HL-60 (cell line): ENCODE results near the gene CDKN2AIPNL.

ENCODE experiments used
- GABPA ChIP-seq: IDR thresholded peaks from 2 replicates; pipeline ENCODE4 v1.6.1; 2012; ENCODE audit warnings: low read depth
- POLR2AphosphoS5 ChIP-seq: IDR thresholded peaks from 2 replicates; pipeline ENCODE4 v1.6.1; 2012; ENCODE audit warnings: low read depth
- SPI1 ChIP-seq: IDR thresholded peaks from 2 replicates; pipeline ENCODE4 v1.6.1; 2012; ENCODE audit warnings: low read depth, mild to moderate bottlenecking, borderline replicate concordance
- TF ChIP-seq, protein P1 (sequence below): IDR thresholded peaks from one replicate; pipeline ENCODE4 v1.5.1; 2011; ENCODE audit warnings: low read length, control low read depth, inconsistent platforms; ENCODE audit not compliant: insufficient read depth
- TF ChIP-seq, protein P2 (sequence below): IDR thresholded peaks from 2 replicates; pipeline ENCODE4 v1.6.1; 2012; ENCODE audit warnings: low read depth; ENCODE audit not compliant: insufficient replicate concordance

DNA sequence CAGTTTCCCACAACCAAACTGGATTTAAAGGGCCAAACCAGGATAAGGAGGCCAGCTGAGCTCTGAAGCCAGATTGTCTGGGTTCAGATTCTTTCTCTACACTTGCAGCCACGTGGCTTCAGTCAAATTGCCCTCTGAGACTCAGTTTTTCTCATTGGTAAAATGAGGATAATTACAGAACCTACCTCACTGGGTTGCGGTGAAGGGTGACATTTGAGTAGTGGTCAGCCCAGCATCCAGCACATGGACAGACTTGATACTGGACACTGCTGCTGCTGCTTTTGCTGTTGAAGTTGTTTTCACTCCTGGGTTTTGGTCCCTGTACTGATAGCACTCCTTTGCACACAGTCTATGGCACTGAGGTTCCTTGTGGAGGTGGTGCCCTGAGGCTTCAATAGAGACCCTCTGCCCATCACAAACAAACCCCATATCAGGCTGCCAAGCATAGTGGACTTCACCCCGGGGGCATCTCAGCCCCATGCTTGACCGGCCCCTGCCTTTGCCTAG, 25.7 kb upstream of the CDKN2AIPNL start:
- TF ChIP-seq, protein P1, sequence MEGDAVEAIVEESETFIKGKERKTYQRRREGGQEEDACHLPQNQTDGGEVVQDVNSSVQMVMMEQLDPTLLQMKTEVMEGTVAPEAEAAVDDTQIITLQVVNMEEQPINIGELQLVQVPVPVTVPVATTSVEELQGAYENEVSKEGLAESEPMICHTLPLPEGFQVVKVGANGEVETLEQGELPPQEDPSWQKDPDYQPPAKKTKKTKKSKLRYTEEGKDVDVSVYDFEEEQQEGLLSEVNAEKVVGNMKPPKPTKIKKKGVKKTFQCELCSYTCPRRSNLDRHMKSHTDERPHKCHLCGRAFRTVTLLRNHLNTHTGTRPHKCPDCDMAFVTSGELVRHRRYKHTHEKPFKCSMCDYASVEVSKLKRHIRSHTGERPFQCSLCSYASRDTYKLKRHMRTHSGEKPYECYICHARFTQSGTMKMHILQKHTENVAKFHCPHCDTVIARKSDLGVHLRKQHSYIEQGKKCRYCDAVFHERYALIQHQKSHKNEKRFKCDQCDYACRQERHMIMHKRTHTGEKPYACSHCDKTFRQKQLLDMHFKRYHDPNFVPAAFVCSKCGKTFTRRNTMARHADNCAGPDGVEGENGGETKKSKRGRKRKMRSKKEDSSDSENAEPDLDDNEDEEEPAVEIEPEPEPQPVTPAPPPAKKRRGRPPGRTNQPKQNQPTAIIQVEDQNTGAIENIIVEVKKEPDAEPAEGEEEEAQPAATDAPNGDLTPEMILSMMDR, result no peak
- TF ChIP-seq POLR2AphosphoS5 (no peak), GABPA (no peak), SPI1 (no peak)
- TF ChIP-seq, protein P2, sequence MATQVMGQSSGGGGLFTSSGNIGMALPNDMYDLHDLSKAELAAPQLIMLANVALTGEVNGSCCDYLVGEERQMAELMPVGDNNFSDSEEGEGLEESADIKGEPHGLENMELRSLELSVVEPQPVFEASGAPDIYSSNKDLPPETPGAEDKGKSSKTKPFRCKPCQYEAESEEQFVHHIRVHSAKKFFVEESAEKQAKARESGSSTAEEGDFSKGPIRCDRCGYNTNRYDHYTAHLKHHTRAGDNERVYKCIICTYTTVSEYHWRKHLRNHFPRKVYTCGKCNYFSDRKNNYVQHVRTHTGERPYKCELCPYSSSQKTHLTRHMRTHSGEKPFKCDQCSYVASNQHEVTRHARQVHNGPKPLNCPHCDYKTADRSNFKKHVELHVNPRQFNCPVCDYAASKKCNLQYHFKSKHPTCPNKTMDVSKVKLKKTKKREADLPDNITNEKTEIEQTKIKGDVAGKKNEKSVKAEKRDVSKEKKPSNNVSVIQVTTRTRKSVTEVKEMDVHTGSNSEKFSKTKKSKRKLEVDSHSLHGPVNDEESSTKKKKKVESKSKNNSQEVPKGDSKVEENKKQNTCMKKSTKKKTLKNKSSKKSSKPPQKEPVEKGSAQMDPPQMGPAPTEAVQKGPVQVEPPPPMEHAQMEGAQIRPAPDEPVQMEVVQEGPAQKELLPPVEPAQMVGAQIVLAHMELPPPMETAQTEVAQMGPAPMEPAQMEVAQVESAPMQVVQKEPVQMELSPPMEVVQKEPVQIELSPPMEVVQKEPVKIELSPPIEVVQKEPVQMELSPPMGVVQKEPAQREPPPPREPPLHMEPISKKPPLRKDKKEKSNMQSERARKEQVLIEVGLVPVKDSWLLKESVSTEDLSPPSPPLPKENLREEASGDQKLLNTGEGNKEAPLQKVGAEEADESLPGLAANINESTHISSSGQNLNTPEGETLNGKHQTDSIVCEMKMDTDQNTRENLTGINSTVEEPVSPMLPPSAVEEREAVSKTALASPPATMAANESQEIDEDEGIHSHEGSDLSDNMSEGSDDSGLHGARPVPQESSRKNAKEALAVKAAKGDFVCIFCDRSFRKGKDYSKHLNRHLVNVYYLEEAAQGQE, result no peak
